Neutrophil (primary cell): Measurements from ENCODE around the gene ZNF219.

Source experiments
- H3K27ac ChIP-seq: fragments of 200-600 bp; sonication (generic); 2 replicates; pipeline ENCODE4 v1.5.1; 2016; ENCODE audit warnings: mild to moderate bottlenecking, moderate library complexity
- H3K27me3 ChIP-seq: fragments of 200-600 bp; sonication (generic); 2 replicates; pipeline ENCODE4 v1.6.0; 2016; ENCODE audit warnings: mild to moderate bottlenecking
- H3K36me3 ChIP-seq: fragments of 200-600 bp; sonication (generic); 2 replicates; pipeline ENCODE4 v1.5.1; 2017
- H3K4me1 ChIP-seq, 2 experiments: fragments of 200-600 bp in 1 of 2; sonication (generic) in 1 of 2; 1 replicate in 1 of 2; 2 replicates in 1 of 2; pipeline versions ENCODE4 v1.5.1 to v1.6.1; 2013 to 2016; ENCODE audit warnings: low read depth in 1 of 2, low read length in 1 of 2, mild to moderate bottlenecking in 1 of 2, moderate library complexity in 1 of 2; ENCODE audit not compliant: control insufficient read depth in 1 of 2, insufficient read depth in 1 of 2
- H3K4me3 ChIP-seq, 2 experiments: fragments of 200-600 bp in 1 of 2; sonication (generic) in 1 of 2; 1 replicate in 1 of 2; 2 replicates in 1 of 2; pipeline ENCODE4 v1.5.1; 2013 to 2016; ENCODE audit warnings: low read depth in 1 of 2, low read length in 1 of 2, mild to moderate bottlenecking in 1 of 2, moderate library complexity in 1 of 2
- H3K9me3 ChIP-seq: fragments of 200-600 bp; sonication (generic); 2 replicates; pipeline ENCODE4 v1.5.1; 2016
- TF ChIP-seq, protein P1 (sequence below): fragments of 200-600 bp; sonication (generic); IDR thresholded peaks from 2 replicates; pipeline ENCODE4 v1.5.1; 2016; ENCODE audit warnings: antibody characterized with exemption

ZNF219 gene

DNA sequence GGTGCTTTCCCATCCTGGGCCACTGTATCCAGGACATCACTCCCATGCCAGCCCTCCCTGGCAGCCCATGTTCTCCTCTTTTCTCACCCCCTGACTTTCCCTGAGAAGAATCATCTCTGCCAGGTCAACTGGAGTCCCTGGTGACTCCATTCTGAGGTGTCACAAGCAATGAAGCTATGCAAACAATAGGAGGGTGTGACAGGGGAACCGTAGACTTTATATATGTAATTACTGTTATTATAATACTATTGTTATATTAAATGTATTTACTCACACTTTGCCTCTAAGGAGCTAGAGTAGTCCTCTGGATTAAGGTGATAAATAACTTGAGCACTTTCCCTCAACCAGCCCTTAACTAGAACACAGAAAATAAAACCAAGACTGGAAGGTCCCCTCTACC, 9.2 kb downstream of the ZNF219 start:
- peak overlapping the region; percentile 97 for H3K27ac ChIP-seq
- H3K9me3 ChIP-seq = no peaks in the 10 kb centered on the region
- peaks cover 40% of the 10 kb centered on the region for H3K36me3 ChIP-seq
- H3K4me1 ChIP-seq = peaks cover 45 to 59% of the 10 kb centered on the region in 2 experiments
- peaks cover 6% of the 10 kb centered on the region for H3K27me3 ChIP-seq
- no peak overlapping the region for H3K4me3 ChIP-seq
- TF ChIP-seq, protein P1, sequence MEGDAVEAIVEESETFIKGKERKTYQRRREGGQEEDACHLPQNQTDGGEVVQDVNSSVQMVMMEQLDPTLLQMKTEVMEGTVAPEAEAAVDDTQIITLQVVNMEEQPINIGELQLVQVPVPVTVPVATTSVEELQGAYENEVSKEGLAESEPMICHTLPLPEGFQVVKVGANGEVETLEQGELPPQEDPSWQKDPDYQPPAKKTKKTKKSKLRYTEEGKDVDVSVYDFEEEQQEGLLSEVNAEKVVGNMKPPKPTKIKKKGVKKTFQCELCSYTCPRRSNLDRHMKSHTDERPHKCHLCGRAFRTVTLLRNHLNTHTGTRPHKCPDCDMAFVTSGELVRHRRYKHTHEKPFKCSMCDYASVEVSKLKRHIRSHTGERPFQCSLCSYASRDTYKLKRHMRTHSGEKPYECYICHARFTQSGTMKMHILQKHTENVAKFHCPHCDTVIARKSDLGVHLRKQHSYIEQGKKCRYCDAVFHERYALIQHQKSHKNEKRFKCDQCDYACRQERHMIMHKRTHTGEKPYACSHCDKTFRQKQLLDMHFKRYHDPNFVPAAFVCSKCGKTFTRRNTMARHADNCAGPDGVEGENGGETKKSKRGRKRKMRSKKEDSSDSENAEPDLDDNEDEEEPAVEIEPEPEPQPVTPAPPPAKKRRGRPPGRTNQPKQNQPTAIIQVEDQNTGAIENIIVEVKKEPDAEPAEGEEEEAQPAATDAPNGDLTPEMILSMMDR = no peak

DNA sequence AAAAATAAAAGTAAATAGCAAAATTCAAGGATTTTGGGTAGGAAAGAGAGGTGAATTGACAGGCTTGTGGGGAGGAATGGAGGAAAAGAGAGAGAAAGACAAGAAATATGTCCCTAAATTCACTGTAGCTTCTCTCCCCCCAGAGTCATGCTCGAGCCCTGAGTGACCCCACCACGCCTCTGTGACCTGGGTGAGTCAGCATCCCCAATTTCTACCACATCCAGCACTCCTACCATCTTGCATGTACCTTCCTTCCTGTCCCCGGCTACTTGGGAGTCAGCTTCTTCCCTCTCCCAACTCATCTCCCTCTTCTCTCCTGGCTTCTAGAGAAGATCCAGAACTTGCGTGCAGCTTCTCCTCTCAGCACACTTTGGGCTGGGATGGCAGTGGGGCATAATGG, 9.8 kb downstream of the ZNF219 start:
- Histone ChIP-seq H3K9me3 (no peaks in the 10 kb centered on the region), H3K4me3 (peak overlapping the region in 1 of 2 experiments; percentile 71), H3K36me3 (peaks cover 40% of the 10 kb centered on the region), H3K27ac (peak overlapping the region; percentile 97), H3K4me1 (peaks cover 50 to 65% of the 10 kb centered on the region in 2 experiments), H3K27me3 (peaks cover under 1% of the 10 kb centered on the region)
- TF ChIP-seq, protein P1 = no peak

DNA sequence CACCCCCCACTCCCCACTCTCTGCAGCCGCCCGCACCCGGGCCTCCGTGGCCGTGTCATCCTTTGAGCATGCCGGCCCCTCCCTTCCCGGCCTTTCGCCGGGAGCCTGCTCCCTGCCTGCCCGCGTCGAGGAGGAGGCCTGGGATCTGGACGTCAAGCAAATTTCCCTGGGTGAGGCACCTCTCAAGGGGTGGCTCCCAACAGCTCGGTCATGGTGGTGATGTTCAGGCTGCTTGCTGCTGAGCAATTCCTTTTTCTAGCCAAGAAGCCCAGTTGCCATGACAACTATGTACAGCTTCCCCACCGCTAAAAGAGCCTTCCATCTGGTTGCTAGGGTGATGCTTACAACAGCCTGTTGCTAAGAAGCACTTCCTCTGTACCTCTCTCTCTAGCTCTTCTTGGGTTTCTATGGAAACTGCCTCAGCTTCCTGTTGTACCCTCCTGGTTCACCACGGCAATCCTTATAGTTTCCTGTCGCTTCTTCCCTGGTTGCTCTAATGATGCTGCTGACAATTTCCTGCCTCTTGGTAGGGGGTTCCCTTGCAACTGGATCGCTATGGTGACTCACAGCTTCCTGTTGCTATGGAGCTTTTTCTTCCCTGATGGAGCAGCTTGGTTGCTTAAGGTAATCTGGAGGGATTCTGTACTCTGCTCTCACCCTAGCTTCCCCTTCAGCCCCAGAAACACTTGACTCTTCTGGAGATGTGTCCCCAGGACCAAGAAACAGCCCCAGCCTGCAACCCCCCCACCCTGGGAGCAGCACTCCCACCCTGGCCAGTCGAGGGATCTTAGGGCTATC, 11.0 kb downstream of the ZNF219 start:
- H3K36me3 ChIP-seq = peaks cover 47% of the 10 kb centered on the region
- H3K9me3 ChIP-seq = no peaks in the 10 kb centered on the region
- TF ChIP-seq, protein P1 = no peak

DNA sequence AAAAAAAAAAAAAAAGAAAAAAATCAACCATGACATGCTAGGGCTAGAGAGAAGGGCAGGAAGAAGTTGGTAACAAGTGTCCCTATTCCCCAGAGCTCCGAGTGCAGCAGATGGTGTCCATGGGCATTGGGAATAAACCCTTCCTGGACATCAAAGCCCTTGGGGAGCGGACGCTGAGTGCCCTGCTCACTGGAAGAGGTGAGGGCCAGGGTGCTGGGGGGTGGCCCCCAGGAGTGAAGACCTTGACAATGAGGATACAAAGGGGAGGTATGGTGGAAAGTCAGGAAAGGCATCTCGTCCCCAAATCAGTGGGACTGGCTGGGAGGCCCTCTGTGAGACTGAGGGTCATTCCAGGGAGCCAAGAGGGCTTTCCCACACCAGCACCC, 11.6 kb downstream of the ZNF219 start:
- Histone ChIP-seq H3K27me3 (no peaks in the 10 kb centered on the region), H3K27ac (peak overlapping the region; percentile 97)

More for the DNA sequence above, 11.0 kb downstream of the ZNF219 start:
- Histone ChIP-seq H3K4me1 (peaks cover 50 to 62% of the 10 kb centered on the region in 2 experiments), H3K4me3 (peak overlapping the region; percentile 60 to 71), H3K27ac (peak overlapping the region; percentile 97), H3K27me3 (no peaks in the 10 kb centered on the region)

DNA sequence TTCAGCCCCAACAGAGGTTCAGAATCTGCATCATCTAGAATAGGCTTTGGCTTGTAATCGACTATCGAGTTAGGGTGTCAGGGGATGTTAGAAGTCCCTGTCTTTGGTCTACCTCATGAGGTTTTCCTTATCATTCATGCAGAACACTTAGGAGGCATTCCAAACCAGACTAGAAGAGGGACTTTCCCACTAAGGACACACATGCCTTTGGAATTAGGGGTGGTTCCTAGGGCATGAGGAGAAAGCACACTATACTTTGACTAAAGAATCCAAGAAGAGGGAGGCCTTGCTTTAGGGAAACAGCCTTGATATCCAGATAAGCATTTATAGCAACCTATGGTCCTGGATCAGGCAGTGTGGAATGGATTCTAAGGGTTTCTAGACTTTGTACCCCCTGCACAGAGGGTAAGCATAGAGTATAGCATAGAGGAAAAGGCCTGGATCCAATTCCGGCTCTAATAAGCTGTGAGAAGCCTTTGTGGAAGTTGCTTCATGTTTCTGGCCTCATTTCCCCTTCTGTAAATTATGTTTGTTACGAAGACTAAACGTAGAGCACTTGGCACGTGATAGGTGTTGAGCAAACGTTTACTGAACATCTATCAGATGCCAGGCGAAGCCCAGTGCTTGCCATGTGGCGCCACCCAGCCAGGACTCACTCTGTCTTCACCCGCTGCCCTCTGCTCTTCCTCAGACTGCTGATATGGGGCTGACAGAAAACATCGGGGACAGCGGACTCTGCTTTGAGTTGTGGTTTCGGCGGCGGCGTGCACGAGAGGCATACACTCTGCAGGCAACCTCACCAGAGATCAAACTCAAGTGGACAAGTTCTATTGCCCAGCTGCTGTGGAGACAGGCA, 13.2 kb downstream of the ZNF219 start:
- H3K36me3 ChIP-seq = peaks cover 40% of the 10 kb centered on the region
- peak overlapping the region; percentile 60 to 71 for H3K4me3 ChIP-seq
- no peaks in the 10 kb centered on the region for H3K27me3 ChIP-seq

More for the DNA sequence above, 11.6 kb downstream of the ZNF219 start:
- TF ChIP-seq, protein P1 = no peak
- peak overlapping the region; percentile 60 to 71 for H3K4me3 ChIP-seq
- H3K4me1 ChIP-seq = peaks cover 50 to 58% of the 10 kb centered on the region in 2 experiments
- H3K9me3 ChIP-seq = no peaks in the 10 kb centered on the region
- peaks cover 47% of the 10 kb centered on the region for H3K36me3 ChIP-seq

More for the DNA sequence above, 13.2 kb downstream of the ZNF219 start:
- Histone ChIP-seq H3K4me1 (peaks cover 50 to 58% of the 10 kb centered on the region in 2 experiments), H3K9me3 (no peaks in the 10 kb centered on the region), H3K27ac (peak overlapping the region; percentile 97)
- TF ChIP-seq, protein P1 = peak; percentile 14
